Erythroblast (primary cell): Measurements from ENCODE around the gene ACOT7.

Source experiments
- GATA1 ChIP-seq: IDR thresholded peaks from 2 replicates; pipeline ENCODE4 v1.6.1; 2011; ENCODE audit warnings: low read depth, mild to moderate bottlenecking, control low read depth, low read length, moderate library complexity
- POLR2A ChIP-seq: IDR thresholded peaks from 2 replicates; pipeline ENCODE4 v1.6.1; 2011; ENCODE audit warnings: mild to moderate bottlenecking, low read length

GRCh38 chr1:6225651-6226050, 167.9 kb downstream of the ACOT7 start:
- no peak for TF ChIP-seq POLR2A
- no peak for TF ChIP-seq GATA1
